K562 (cell line): ENCODE data around the gene SLC25A10. TPM values are rescaled to one million over a fixed set of nuclear protein-coding genes. Genes with fewer than 3 reads are reported as not detected.
A peak's percentile ranks its signal among the peaks of the same experiment; 100 is the strongest.

Experiments used
- BRF2 ChIP-seq: IDR thresholded peaks from 3 replicates; pipeline ENCODE4 v1.6.1; 2011; ENCODE audit warnings: borderline replicate concordance, mild to moderate bottlenecking; ENCODE audit not compliant: insufficient read length, insufficient read depth
- ETS2 ChIP-seq: IDR thresholded peaks from 2 replicates; pipeline ENCODE4 v1.6.1; 2016; ENCODE audit warnings: borderline replicate concordance, missing genetic modification characterization, mild to moderate bottlenecking, moderate library complexity, missing compliant biosample characterization; ENCODE audit not compliant: poor library complexity, severe bottlenecking
- FOXO4 ChIP-seq: fragments of 450-650 bp; formaldehyde crosslinking; IDR thresholded peaks from 2 replicates; pipeline ENCODE4 v1.4.0; 2020; ENCODE audit warnings: mild to moderate bottlenecking, moderate library complexity
- HDAC1 ChIP-seq, 2 experiments: fragments of 450-650 bp; IDR thresholded peaks; 2 replicates each; pipeline ENCODE4 v1.6.1; 2016 to 2017; ENCODE audit warnings: inconsistent platforms in 1 of 2, mild to moderate bottlenecking in 1 of 2, moderate library complexity in 1 of 2
- ID3 ChIP-seq, 2 experiments: fragments of 250-450 bp in 1 of 2; fragments of 450-650 bp in 1 of 2; sonication (Bioruptor Pico) in 1 of 2; IDR thresholded peaks; 2 replicates each; pipeline versions ENCODE4 v1.6.1 to v1.8.0; 2016 to 2021; ENCODE audit warnings: mild to moderate bottlenecking in 2 of 2, moderate library complexity in 2 of 2, missing compliant biosample characterization in 1 of 2, missing genetic modification characterization in 1 of 2
- NCOR1 ChIP-seq: fragments of 450-650 bp; IDR thresholded peaks from 2 replicates; pipeline ENCODE4 v1.6.1; 2016; ENCODE audit warnings: mild to moderate bottlenecking, moderate library complexity
- NFRKB ChIP-seq: fragments of 450-650 bp; IDR thresholded peaks from 2 replicates; pipeline ENCODE4 v1.6.1; 2016; ENCODE audit warnings: low read depth
- NFYB ChIP-seq: IDR thresholded peaks from 2 replicates; pipeline ENCODE4 v1.6.1; 2011; ENCODE audit warnings: mild to moderate bottlenecking, moderate library complexity; ENCODE audit not compliant: insufficient read length; ENCODE audit errors: extremely low read depth
- OTX1 ChIP-seq: fragments of 450-650 bp; formaldehyde crosslinking; IDR thresholded peaks from 2 replicates; pipeline ENCODE4 v1.4.0; 2022; ENCODE audit warnings: mild to moderate bottlenecking
- PHF20 ChIP-seq: fragments of 450-650 bp; IDR thresholded peaks from 2 replicates; pipeline ENCODE4 v1.6.1; 2018; ENCODE audit not compliant: partially characterized antibody
- TBL1XR1 ChIP-seq, 2 experiments: IDR thresholded peaks; 2 replicates each; pipeline ENCODE4 v1.6.1; 2012; ENCODE audit warnings: improper control_type of control experiment in 2 of 2, low read length in 2 of 2, mild to moderate bottlenecking in 1 of 2
- TCFL5 ChIP-seq: fragments of 250-450 bp; sonication (Bioruptor Pico); conservative IDR thresholded peaks from 2 replicates; pipeline ENCODE4 v1.6.1; 2021; ENCODE audit warnings: mild to moderate bottlenecking, moderate library complexity, matching md5 sums
- TFAP4 ChIP-seq: sonication (generic); formaldehyde crosslinking; IDR thresholded peaks from 2 replicates; pipeline ENCODE4 v1.8.0; 2022; ENCODE audit warnings: missing genetic modification reagents, mild to moderate bottlenecking, moderate library complexity, borderline replicate concordance
- ZNF274 ChIP-seq: IDR thresholded peaks from 2 replicates; pipeline ENCODE4 v1.6.1; 2011; ENCODE audit warnings: low read depth, mild to moderate bottlenecking, low read length, moderate library complexity, borderline replicate concordance
- ZNF407 ChIP-seq: fragments of 450-650 bp; IDR thresholded peaks from 2 replicates; pipeline ENCODE4 v1.6.1; 2016; ENCODE audit warnings: low read depth
- polyA plus RNA-seq, 8 experiments: library from polyadenylated mRNA; depleted of rRNA in 4 of 8; stranded (reverse) in 5 of 8; unstranded in 3 of 8; fragments of >200 nt; fragmentation: Nextera tagmentation in 2 of 8; fragmentation: Illumina TruSeq in 1 of 8; extraction: Ambion mirVana in 2 of 8; extraction: Trizol in 1 of 8; gene quantifications; 2 replicates each; pipeline versions ENCODE4 v1.2.1 to v1.2.3, GENCODE V29; 2011 to 2014; ENCODE audit warnings: inconsistent platforms in 1 of 8, missing spikeins in 1 of 8
- total RNA-seq, 7 experiments: library from RNA; depleted of rRNA in 6 of 7; stranded (reverse); fragments of >200 nt in 6 of 7; fragmentation: Illumina TruSeq in 2 of 7; extraction: Trizol in 2 of 7; gene quantifications; 2 replicates each; pipeline versions ENCODE4 v1.2.1 to v1.2.3, GENCODE V29; 2011 to 2021; ENCODE audit warnings: low replicate concordance in 1 of 7

The SLC25A10 gene
- total and polyA plus RNA-seq, 9 of the 15 experiments (the other 6 are each of a cell fraction or from before 2014, with no cell fraction given), result 0.10 to 85.6 (median 34.3) TPM

- TF ChIP-seq ID3 (CRISPR knock-in tag; IDR thresholded peaks at IDR 0.05), result no peak
- TF ChIP-seq ID3 (tag; IDR thresholded peaks at IDR 0.05), result peak; percentile 53; the same call in 1 of the 2 replicates
- no peak for TF ChIP-seq NFYB
- TF ChIP-seq ZNF274, result no peak
- TF ChIP-seq BRF2, result no peak
- TF ChIP-seq OTX1 (CRISPR knock-in tag), result no peak
- no peak for TF ChIP-seq NFRKB
- TF ChIP-seq ETS2, result no peak
- TF ChIP-seq TCFL5 (CRISPR knock-in tag), result no peak
- TF ChIP-seq NCOR1, result no peak
- TF ChIP-seq TFAP4, result 0 out of 2 replicates have a peak, but pooled peaks have one; percentile 17
- no peak for TF ChIP-seq ZNF407
- TF ChIP-seq TBL1XR1 (IDR thresholded peaks at IDR 0.05; ENCODE audit: low read length in 2 of 2), result peak in 1 of 2 experiments; percentile 14; a peak in 1 of 4 replicates
- peak in 1 of 2 experiments; percentile 51; a peak in 1 of 4 replicates for TF ChIP-seq HDAC1 (IDR thresholded peaks at IDR 0.05)
- TF ChIP-seq PHF20, result no peak
- no peak for TF ChIP-seq FOXO4 (CRISPR knock-in tag)
Observed at GRCh38 chr17:81740395-81740961, 28.4 kb downstream of the SLC25A10 start (continued).
